HG03097 (cell line): Measurements from ENCODE around the gene ZNG1C.
"Not testable (repeated sequence)": the region's sequence is repeated elsewhere in the genome, so short reads cannot be mapped to it uniquely, and the experiment has no call there.

ENCODE experiments used
- ATAC-seq: cut with Tn5 transposase; IDR thresholded peaks from one replicate; pipeline ENCODE4 v1.9.1; 2021; ENCODE audit not compliant: unreplicated experiment, low FRiP score

The ZNG1C gene

GRCh38 chr9:68342265-68343025 lies 100.7 kb downstream of the ZNG1C start:
- ATAC-seq, result not testable (repeated sequence)

GRCh38 chr9:68343242-68343641 lies 101.5 kb downstream of the ZNG1C start:
- ATAC-seq, result not testable (repeated sequence)

GRCh38 chr9:68343992-68344391 lies 102.2 kb downstream of the ZNG1C start:
- ATAC-seq, result not testable (repeated sequence)
